Right lobe of liver (tissue), 4 donors: ENCODE results near the gene MICOS13.

Experiments
- POLR2A ChIP-seq: fragments of 450-650 bp; IDR thresholded peaks from one replicate; pipeline ENCODE4 v1.6.1; 2017; ENCODE audit warnings: antibody characterized with exemption, mild to moderate bottlenecking
- TF ChIP-seq, protein P1 (sequence below), 4 donors: fragments of 200-600 bp in 3 of 4; fragments of 450-650 bp in 1 of 4; IDR thresholded peaks; one replicate each; pipeline versions ENCODE4 v1.5.1 to v1.8.0; 2016 to 2022; ENCODE audit warnings: antibody characterized with exemption in 4 of 4, mild to moderate bottlenecking in 2 of 4
- donor health status: DM: no; HTN: no; CAD: no.
- donor health status: DM: no; HTN: no; CAD: no.
- donor health status: DM: no; HTN: yes; CAD: no.

- TF ChIP-seq, protein P1, sequence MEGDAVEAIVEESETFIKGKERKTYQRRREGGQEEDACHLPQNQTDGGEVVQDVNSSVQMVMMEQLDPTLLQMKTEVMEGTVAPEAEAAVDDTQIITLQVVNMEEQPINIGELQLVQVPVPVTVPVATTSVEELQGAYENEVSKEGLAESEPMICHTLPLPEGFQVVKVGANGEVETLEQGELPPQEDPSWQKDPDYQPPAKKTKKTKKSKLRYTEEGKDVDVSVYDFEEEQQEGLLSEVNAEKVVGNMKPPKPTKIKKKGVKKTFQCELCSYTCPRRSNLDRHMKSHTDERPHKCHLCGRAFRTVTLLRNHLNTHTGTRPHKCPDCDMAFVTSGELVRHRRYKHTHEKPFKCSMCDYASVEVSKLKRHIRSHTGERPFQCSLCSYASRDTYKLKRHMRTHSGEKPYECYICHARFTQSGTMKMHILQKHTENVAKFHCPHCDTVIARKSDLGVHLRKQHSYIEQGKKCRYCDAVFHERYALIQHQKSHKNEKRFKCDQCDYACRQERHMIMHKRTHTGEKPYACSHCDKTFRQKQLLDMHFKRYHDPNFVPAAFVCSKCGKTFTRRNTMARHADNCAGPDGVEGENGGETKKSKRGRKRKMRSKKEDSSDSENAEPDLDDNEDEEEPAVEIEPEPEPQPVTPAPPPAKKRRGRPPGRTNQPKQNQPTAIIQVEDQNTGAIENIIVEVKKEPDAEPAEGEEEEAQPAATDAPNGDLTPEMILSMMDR (IDR thresholded peaks at IDR 0.05) = no peak
- TF ChIP-seq POLR2A = no peak
Observed at GRCh38 chr19:5646703-5647102, 33.6 kb downstream of the MICOS13 start.
